ENCODE results near the gene SERP1.

DNA sequence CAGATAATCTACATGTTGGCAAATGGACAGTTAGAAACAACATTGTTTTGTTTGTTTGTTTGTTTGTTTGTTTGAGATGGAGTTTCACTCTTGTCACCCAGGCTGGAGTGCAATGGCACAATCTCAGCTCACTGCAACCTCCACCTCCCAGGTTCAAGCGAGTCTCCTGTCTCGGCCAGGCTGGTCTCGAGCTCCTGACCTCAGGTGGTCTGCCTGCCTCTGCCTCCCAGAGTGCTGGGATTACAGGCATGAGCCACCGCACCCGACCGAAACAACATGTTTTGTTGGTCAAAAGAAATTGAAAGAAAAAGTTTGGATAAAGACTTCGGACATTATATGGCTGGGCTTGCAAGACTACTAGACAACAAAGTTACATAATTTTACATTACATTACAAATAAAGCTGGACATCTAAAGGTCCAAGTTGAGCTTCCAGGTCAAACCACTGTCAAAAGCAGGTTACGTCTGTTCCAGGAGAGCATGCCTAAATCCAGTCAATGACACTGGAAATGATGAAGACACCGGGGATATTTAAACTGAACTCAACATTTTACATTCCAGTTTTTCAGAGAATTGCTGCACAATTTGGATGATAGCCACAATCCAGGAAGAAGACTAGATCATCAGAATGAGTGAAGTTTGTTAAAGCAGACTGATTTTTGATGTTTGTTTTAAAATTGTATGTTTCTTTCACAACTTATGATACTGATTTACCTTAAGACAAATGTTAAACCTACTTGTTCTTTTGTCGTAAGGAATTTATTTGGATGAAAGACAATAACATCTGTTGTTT is 18.6 kb downstream of the SERP1 start:
- TF ChIP-seq, protein P1, sequence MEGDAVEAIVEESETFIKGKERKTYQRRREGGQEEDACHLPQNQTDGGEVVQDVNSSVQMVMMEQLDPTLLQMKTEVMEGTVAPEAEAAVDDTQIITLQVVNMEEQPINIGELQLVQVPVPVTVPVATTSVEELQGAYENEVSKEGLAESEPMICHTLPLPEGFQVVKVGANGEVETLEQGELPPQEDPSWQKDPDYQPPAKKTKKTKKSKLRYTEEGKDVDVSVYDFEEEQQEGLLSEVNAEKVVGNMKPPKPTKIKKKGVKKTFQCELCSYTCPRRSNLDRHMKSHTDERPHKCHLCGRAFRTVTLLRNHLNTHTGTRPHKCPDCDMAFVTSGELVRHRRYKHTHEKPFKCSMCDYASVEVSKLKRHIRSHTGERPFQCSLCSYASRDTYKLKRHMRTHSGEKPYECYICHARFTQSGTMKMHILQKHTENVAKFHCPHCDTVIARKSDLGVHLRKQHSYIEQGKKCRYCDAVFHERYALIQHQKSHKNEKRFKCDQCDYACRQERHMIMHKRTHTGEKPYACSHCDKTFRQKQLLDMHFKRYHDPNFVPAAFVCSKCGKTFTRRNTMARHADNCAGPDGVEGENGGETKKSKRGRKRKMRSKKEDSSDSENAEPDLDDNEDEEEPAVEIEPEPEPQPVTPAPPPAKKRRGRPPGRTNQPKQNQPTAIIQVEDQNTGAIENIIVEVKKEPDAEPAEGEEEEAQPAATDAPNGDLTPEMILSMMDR (IDR thresholded peaks at IDR 0.05; ENCODE audit: insufficient read depth, low read depth, low read length) = no peak
- no peak for TF ChIP-seq EZH2 (IDR thresholded peaks at IDR 0.05; ENCODE audit: insufficient read depth, low read length)
